HG02610 (cell line): ENCODE results near the gene BICRAL.
"Not testable (repeated sequence)": the region's sequence is repeated elsewhere in the genome, so short reads cannot be mapped to it uniquely, and the experiment has no call there.

Source experiments
- ATAC-seq: cut with Tn5 transposase; IDR thresholded peaks from one replicate; pipeline ENCODE4 v1.9.1; 2021; ENCODE audit warnings: mild to moderate bottlenecking, moderate library complexity; ENCODE audit not compliant: unreplicated experiment

BICRAL gene

DNA sequence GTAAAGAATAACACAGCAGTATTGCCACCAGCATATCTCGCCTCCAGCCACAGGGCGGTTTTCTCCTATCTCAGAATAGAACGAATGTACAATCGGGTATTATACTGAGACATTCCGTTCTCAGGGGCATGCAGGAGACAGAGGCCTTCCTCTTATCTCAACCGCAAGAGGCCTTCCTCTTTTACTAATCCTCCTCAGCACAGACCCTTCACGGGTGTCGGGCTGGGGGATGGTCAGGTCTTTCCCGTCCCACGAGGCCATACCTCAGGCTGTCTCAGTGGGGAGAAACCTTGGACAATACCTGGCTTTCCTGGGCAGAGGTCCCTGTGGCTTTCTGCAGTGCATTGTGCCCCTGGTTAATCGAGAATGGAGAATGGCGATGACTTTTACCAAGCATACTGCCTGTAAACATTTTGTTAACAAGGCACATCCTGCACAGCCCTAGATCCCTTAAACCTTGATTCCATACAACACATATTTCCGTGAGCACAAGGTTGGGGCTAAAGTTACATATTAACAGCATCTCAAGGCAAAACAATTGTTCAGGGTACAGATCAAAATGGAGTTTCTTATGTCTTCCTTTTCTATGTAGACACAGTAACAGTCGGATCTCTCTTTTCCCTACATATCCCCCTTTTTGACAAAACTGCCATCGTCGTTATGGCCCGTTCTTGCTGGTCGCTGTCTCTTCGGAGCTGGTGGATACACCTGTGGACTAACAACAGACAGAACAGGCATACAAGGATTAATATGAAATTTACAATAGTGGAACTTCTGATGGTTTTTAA, 112.4 kb downstream of the BICRAL start:
- ATAC-seq: not testable (repeated sequence)

- no peak for ATAC-seq
Observed at GRCh38 chr6:42896178-42896719, 114.4 kb downstream of the BICRAL start.

GRCh38 chr6:42898891-42899361, 117.1 kb downstream of the BICRAL start:
- ATAC-seq: no peak

DNA sequence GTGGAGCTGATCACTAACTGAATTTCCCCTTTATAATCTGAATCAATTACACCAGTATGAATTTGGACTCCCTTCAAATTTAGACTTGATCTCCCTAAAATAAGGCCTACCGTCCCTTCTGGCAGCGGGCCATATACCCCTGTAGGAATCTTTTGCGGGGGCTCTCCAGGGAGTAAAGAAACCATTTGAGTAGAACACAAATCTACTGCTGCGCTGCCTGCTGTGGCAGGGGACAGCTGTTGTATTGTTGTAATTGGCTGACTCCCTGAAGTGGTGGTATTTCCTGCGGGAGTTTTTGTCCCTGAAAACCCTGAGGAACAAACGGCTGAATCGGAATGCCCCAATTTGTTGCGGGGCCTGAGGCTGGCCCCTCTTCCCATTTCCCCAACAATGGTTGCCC, 118.0 kb downstream of the BICRAL start:
- ATAC-seq: no peak

DNA sequence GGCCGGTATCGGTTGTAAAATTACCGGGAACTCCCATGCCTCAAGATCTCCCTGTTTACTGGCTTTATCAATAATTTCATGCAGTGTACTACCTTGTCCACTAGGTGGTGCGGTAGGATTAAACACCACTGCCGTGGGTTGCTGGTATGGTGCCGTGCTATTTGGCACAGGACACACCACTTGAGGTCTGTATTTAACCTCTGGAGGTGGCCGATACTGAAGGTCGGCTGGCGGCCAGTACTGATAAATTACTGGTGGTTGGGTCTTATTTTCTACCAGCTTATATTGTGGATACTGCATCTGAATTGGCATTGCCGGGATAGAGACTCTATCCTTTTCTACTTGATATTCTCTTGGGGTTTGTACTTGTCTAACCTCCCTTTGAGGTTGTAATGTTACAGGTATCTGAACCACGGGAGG, 119.7 kb downstream of the BICRAL start:
- ATAC-seq: peak; percentile 59

GRCh38 chr6:42902429-42903263, 120.8 kb downstream of the BICRAL start:
- not testable (repeated sequence) for ATAC-seq

GRCh38 chr6:42904467-42904866, 122.6 kb downstream of the BICRAL start:
- ATAC-seq: no peak

DNA sequence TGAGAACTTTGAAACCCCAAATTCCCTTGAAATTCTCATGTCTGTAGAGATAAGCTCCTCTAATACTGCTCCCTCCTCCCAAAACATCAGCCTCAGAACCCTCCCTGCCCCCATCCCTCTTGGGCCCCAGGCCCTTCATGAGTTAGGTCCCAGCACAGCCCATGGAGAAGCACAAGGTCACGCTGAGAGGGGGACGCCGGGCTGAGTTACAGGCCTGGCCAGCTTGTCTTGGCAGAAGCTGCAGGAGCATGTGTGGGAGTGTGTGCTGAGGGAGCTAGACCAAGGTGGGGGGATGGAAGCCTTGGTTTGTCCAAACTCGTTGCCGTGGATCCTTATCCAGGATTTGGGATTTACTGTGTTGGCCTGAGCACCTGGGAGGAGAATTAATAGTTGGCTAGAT, 125.5 kb downstream of the BICRAL start:
- ATAC-seq: no peak

- ATAC-seq: no peak
Observed at GRCh38 chr6:42909835-42910234, 128.0 kb downstream of the BICRAL start.

DNA sequence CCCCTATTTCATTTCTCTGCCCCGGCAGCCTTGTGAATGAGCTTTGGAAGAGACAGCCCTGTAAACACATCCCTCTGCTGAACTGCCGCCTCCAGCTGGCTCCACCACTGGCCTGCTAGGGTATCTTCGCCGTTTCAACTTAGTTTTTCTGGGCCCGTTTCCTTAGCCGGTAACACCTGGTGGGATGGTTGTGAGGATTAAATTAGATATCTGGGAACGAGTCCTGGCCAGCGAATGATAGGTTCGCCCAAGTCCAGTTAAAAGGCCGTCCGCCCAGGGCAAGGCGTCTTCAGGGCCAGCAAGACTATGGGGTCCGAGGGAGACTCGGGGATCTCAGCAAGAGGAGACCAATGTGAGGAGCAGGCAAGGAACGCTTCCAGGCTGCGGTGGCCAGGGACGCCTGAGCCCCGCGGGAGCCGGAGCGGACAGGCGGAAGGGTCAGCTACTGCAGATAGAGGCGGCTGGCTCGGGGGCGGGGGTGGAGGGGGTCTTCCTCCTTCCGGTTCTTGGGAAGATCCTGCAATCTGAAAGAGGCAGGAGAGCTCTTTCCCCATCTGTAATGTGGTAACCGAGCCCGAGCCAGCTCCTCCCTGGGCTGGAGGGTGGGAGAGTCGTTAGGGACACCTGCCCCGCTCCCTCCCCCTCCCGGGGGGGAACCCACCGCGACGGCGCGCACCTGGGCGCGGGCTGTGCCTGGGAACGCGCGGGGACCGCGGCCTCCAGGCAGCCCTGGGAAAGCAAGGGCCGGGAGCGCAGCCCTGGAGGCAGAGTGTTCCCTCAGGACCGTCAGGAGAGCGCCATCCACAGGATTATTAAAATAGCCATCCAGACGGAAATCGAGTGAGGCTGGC, 129.5 kb downstream of the BICRAL start:
- ATAC-seq: no peak

GRCh38 chr6:42914546-42914945, 132.7 kb downstream of the BICRAL start:
- no peak for ATAC-seq

GRCh38 chr6:42915732-42916131, 133.9 kb downstream of the BICRAL start, which contains the start of gene PTCRA:
Gene PTCRA, plus strand, starts transcription at chr6:42916053. Its CDS starts 17 bp downstream, at chr6:42916070.
- no peak for ATAC-seq

DNA sequence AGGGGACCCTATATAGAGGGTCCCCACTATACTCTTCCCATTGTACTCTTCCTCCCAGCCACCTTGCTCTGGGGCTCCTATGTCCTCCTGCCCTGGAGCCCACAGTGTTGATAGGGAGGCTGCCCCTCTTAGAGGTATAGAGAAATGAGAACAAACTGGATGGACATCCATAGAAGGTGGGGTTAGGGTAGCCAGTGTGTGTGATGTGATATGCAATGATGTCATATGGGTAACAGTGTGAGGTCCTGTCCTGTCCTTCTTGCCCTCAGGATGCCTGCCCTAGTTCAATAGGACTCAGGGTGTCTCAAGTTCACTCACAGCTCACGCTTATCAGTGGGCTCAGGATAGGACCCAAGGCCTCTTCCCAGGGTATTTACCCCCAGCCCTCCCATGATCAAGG, 134.4 kb downstream of the BICRAL start:
- ATAC-seq: no peak
